HG02981 (cell line): ENCODE results near the gene TNN.
"Not testable (repeated sequence)": the region's sequence is repeated elsewhere in the genome, so short reads cannot be mapped to it uniquely, and the experiment has no call there.

Source experiments
- ATAC-seq: cut with Tn5 transposase; IDR thresholded peaks from one replicate; pipeline ENCODE4 v1.9.1; 2021; ENCODE audit warnings: mild to moderate bottlenecking, moderate library complexity; ENCODE audit not compliant: unreplicated experiment

Gene TNN, protein sequence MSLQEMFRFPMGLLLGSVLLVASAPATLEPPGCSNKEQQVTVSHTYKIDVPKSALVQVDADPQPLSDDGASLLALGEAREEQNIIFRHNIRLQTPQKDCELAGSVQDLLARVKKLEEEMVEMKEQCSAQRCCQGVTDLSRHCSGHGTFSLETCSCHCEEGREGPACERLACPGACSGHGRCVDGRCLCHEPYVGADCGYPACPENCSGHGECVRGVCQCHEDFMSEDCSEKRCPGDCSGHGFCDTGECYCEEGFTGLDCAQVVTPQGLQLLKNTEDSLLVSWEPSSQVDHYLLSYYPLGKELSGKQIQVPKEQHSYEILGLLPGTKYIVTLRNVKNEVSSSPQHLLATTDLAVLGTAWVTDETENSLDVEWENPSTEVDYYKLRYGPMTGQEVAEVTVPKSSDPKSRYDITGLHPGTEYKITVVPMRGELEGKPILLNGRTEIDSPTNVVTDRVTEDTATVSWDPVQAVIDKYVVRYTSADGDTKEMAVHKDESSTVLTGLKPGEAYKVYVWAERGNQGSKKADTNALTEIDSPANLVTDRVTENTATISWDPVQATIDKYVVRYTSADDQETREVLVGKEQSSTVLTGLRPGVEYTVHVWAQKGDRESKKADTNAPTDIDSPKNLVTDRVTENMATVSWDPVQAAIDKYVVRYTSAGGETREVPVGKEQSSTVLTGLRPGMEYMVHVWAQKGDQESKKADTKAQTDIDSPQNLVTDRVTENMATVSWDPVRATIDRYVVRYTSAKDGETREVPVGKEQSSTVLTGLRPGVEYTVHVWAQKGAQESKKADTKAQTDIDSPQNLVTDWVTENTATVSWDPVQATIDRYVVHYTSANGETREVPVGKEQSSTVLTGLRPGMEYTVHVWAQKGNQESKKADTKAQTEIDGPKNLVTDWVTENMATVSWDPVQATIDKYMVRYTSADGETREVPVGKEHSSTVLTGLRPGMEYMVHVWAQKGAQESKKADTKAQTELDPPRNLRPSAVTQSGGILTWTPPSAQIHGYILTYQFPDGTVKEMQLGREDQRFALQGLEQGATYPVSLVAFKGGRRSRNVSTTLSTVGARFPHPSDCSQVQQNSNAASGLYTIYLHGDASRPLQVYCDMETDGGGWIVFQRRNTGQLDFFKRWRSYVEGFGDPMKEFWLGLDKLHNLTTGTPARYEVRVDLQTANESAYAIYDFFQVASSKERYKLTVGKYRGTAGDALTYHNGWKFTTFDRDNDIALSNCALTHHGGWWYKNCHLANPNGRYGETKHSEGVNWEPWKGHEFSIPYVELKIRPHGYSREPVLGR (N-terminal part only)

DNA sequence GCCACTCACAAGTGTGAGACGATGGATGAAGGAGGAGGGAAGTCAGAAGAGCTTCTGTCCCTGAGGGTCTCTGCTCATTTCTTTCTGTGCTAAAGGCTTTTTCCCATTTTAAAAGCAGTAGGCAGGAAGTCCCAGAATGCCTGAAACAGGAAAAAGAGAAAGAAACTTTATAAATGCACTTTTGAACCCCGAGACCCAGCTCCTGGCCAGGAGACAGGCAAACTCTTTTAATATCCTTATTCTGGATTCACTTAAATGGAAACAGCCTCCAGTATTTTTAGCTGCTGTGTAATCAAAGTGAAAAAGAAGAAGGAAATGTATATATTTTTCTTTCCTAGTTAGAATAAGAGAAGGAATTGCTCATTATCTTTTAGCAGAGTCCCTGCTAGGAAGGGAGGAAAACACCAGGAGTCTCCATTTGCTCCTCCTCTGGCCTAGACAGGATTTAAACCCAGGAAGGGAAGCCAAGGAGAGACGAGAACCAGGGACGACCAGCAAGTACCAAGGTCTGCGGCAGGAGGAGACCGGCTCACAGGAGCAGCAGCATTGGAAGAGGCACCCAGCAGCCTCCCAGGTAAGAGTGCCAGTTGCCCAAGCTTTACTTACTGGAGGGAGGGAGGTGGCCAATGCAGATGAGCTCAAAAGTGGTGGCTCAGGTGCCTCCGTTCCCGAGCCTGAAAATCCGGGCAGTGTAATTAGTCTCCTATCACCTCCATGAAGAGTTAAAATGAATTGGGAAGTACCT is at the start of gene TNN:
Gene TNN (plus strand): TSS at position 472 of the 745 bp plus-strand sequence. CDS start 9,586 bp downstream, outside the sequence.
- no peak for ATAC-seq

- no peak for ATAC-seq
These were observed 48.1 kb upstream of the TNN start for GRCh38 chr1:175019524-175019923.

- peak; percentile 87 for ATAC-seq
These were observed 44.4 kb upstream of the TNN start, which contains the start of gene MRPS14 for GRCh38 chr1:175023043-175023921. MRPS14 (minus strand) TSS chr1:175023425; CDS start chr1:175023408, 17 bp downstream.

DNA sequence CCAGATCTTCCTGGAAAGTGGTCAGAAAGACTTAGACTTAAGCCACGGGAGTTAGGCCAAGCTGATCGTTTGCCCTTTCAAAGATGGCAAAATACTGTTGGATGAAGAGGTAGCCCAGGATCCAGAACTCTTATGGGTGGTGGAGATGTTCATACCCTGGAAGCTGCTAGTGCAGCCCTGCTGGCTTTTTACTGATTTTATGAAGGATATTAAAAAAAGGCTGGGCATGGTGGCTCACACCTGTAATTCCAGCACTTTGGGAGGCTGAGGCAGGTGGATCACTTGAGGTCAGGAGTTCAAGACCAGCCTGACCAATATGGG is 43.8 kb upstream of the TNN start:
- not testable (repeated sequence) for ATAC-seq

DNA sequence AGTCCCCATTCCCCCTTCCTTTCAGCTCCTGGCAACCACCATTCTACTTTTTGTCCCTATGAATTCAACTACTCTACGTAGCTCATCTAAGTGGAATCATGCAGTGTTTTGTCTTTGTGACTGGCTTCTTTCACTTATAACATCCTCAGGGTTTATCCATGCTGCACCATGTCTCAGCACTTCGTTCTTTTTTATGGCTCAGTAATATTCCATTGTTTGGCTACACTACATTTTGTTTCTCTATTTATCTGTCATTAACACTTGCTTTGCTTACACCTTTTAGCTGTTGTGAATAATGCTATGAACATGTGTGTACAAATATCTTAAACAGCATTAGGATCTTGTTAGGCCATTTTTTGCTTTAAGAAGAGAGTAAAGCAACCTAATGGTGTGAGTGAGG is 42.9 kb upstream of the TNN start:
- no peak for ATAC-seq

- no peak for ATAC-seq
These were observed 33.7 kb upstream of the TNN start for GRCh38 chr1:175033953-175034352.

GRCh38 chr1:175034775-175035174 is 32.9 kb upstream of the TNN start:
- ATAC-seq = no peak

GRCh38 chr1:175035865-175036264 is 31.8 kb upstream of the TNN start:
- ATAC-seq = no peak

DNA sequence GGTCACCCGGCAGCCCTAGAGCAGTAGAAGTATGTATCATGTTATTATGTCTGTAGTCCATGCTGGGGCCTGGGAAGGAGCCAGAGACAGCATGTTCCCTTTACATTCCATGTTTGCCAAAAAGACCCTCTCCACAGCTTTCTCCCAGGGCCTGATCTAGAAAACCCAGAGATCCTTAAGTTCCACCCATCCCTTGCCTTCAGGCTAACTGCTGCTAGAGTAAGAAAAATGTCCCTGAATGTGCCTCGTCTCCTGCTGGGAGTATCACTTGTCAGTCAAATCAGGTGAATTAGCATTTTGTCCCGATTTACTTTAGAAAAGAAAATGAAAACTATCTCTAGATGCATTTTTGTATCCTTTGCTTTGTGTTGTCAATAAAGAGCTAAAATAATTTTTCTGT is 31.2 kb upstream of the TNN start:
- no peak for ATAC-seq

- ATAC-seq = no peak
These were observed 30.2 kb upstream of the TNN start for GRCh38 chr1:175037416-175037815.

GRCh38 chr1:175040324-175040879 is 27.2 kb upstream of the TNN start:
- ATAC-seq = no peak

DNA sequence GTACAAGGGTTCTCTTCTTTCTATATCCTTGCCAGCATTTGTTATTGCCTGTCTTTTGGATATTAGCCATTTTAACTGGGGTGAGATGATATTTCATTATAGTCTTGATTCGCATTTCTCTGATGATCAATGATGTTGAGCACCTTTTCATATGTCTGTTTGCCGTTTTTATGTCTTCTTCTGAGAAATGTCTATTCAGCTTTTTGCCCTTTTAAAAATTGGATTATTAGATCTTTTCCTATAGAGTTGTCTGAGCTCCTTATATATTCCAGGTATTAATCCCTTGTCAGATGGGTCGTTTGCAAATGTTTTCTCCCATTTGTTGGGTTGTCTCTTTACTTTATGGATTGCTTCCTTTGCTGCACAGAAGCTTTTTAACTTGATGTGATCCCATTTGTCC is 25.0 kb upstream of the TNN start:
- ATAC-seq = no peak

DNA sequence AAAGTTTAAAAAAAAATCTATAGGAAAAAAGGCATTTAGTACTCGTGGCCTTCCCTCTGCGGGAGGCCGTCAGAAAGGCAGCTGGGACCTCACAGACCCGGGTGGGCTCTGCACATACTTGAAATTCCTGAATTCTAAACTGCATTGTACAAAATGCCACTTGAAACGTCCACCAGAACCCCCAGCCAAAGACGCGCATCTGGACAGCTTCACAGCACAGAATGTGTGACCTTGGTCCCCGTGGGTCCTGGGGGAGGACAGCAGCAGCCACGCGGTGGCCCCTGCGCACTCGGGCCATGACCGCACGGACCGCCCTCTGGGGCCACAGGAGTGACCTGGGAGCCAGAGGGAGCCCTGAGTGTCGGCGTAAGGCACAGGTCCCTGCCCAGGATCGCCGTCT is 23.8 kb upstream of the TNN start:
- ATAC-seq = no peak

DNA sequence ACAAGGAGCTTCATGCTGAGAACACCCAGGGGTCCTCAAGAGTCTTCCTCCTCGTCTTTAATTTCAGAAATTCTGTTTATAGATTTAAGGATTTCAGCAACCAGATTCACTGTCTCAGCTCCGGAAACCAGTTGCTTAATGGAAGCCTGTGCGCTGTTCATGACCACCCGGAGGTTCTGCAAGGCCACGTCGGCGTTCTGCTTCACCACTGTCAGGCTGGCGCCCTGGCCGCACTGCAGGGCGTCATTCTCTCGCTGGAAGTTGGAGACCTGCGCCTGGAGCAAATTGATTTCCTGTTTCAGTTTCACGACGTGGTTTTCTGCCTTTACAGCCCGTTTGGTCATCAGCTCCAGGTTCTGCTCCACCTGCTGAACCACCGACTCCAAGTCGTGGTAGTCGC is 23.0 kb upstream of the TNN start:
- not testable (repeated sequence) for ATAC-seq

GRCh38 chr1:175045097-175045496 is 22.5 kb upstream of the TNN start:
- ATAC-seq = no peak

DNA sequence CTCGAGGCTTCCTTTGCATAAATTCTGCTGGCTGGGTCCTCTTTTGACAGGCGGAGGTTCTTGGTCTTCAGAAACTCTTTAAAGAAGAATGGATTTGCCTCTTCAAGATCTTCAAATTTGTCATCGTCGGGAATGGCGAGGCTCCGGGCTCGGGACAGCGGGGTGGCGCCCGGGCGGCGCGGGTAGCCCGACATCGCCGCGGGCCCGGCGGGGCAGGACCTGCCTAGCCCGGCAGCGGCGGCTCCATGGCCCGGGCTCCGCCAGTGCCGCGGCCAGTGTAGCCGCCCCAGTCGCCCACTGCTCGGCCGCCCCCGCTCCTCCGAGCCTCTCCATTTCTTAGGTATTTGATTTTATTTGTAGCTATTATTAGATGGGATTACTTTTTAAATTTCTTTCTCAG is 22.1 kb upstream of the TNN start:
- no peak for ATAC-seq

DNA sequence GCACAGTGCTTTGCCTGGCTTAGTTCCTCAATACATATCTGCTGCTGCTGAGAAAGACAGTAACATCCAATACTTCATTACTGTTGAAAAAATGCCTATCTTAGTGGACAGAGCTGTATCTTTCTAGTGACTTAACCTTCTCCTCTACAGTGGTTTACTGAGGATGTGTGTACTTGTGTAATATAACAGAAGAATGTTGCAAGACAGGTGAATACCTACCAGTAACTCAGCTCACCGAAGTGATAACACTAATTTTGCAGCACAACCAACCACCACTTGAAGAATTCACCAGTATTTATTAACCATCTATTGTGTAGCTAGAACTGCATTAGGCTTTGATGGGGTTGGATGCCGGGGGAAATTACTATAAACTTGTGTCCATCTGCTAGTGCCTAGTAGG is 16.6 kb upstream of the TNN start:
- no peak for ATAC-seq

DNA sequence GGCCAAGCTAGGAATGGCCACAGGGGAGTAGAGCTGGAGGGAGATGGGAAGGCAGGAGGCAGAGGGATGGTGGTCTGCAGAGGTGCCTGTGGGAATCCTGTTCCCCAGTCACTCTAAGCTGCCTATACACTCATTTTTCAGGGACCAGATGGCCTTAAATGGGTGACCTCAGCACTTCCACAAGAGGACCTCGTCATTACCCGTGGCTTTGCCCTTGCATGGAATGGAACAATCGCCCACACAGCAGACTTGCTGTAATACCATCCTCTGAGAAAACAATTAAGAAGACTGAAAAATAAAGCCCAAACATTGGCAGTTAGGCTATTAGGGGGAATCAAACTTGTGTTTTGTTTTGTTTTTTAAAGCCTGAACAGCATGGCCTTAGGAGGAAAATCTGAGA is 12.9 kb upstream of the TNN start:
- no peak for ATAC-seq

DNA sequence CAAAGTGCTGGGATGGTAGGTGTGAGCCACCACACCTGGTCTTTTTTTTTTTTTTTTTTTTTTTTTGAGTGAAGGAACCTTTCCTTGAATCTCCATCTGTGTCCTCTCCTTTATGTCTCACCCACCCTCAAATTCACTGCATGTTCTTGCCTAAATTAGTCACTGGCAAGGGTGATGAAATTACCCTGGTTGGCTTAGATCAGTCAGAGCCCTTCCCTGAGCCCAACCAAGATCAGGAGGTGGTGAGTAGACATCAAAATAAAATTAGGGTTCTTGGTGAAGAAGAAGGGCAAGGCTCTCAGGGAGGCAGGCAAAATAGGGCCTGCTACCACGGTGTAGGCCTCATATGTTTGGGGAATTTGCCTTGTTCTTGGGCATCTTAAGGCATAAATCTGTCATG is 5.3 kb upstream of the TNN start:
- no peak for ATAC-seq
